LNCAP (cell line): ENCODE results near the gene RNF212.

ENCODE experiments used
- TF ChIP-seq, protein P1 (sequence below): fragments of 450-650 bp; IDR thresholded peaks from 2 replicates; pipeline ENCODE4 v1.5.1; 2017; ENCODE audit warnings: mild to moderate bottlenecking

RNF212 gene

GRCh38 chr4:1085404-1085799, 28.0 kb downstream of the RNF212 start:
- TF ChIP-seq, protein P1, sequence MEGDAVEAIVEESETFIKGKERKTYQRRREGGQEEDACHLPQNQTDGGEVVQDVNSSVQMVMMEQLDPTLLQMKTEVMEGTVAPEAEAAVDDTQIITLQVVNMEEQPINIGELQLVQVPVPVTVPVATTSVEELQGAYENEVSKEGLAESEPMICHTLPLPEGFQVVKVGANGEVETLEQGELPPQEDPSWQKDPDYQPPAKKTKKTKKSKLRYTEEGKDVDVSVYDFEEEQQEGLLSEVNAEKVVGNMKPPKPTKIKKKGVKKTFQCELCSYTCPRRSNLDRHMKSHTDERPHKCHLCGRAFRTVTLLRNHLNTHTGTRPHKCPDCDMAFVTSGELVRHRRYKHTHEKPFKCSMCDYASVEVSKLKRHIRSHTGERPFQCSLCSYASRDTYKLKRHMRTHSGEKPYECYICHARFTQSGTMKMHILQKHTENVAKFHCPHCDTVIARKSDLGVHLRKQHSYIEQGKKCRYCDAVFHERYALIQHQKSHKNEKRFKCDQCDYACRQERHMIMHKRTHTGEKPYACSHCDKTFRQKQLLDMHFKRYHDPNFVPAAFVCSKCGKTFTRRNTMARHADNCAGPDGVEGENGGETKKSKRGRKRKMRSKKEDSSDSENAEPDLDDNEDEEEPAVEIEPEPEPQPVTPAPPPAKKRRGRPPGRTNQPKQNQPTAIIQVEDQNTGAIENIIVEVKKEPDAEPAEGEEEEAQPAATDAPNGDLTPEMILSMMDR: no peak

GRCh38 chr4:1084796-1085403, 28.5 kb downstream of the RNF212 start:
- TF ChIP-seq, protein P1: no peak

- TF ChIP-seq, protein P1: no peak
Observed at GRCh38 chr4:1084394-1084793, 29.0 kb downstream of the RNF212 start.

- TF ChIP-seq, protein P1: no peak
Observed at GRCh38 chr4:1082215-1083182, 30.9 kb downstream of the RNF212 start.

DNA sequence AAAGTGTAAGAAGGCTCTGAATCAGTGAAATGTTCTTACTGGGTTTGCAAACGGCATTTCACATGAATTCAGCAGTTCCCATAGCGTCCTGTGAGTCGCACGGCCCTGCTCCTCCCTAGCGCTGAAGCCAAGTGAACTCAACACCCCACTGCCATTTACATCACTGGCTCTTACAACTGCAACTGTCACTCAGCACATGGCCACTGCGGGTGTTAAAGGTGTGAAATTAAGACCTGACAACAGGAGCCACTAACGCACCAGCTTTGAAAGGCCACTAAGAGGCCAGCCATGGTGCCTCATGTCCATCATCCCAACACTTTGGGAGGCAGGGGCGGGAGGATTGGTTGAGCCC, 31.7 kb downstream of the RNF212 start:
- TF ChIP-seq, protein P1: no peak

- TF ChIP-seq, protein P1: no peak
Observed at GRCh38 chr4:1080961-1081688, 32.2 kb downstream of the RNF212 start.

- TF ChIP-seq, protein P1: no peak
Observed at GRCh38 chr4:1080432-1080831, 32.9 kb downstream of the RNF212 start.
